Fibroblast of lung (primary cell): ENCODE results near the gene WAPL. TPM values are rescaled to one million over a fixed set of nuclear protein-coding genes. Genes with fewer than 3 reads are reported as not detected.
A peak's percentile ranks its signal among the peaks of the same experiment; 100 is the strongest.

Source experiments
- DNase-seq, 2 donors: peaks; one replicate each; pipeline versions ENCODE4 v3.0.0 to v3.0.0-alpha.2; 2010; ENCODE audit warnings: low read depth in 2 of 2
- H2AFZ ChIP-seq: 2 replicates; pipeline ENCODE4 v1.5.1; 2012; ENCODE audit warnings: low read length, control low read depth, inconsistent platforms
- H3K27ac ChIP-seq: 2 replicates; pipeline ENCODE4 v1.5.1; 2011; ENCODE audit warnings: low read length, control low read depth; ENCODE audit not compliant: insufficient read depth
- H3K27me3 ChIP-seq: 2 replicates; pipeline ENCODE4 v1.5.1; 2011; ENCODE audit warnings: mild to moderate bottlenecking, low read length; ENCODE audit not compliant: control insufficient read depth, insufficient read depth
- H3K36me3 ChIP-seq: 2 replicates; pipeline ENCODE4 v1.5.1; 2011; ENCODE audit warnings: low read length; ENCODE audit not compliant: control insufficient read depth, insufficient read depth
- H3K4me1 ChIP-seq: 2 replicates; pipeline ENCODE4 v1.5.1; 2011; ENCODE audit warnings: low read length; ENCODE audit not compliant: control insufficient read depth, insufficient read depth; ENCODE audit errors: extremely low read depth
- H3K4me2 ChIP-seq: 2 replicates; pipeline ENCODE4 v1.5.1; 2011; ENCODE audit warnings: low read length, control low read depth; ENCODE audit not compliant: insufficient read depth; ENCODE audit errors: extremely low read depth
- H3K4me3 ChIP-seq, 4 experiments: fragments of 200-600 bp in 1 of 4; sonication (generic) in 1 of 4; replicated peaks in 1 of 4; 2 replicates each; pipeline ENCODE4 v1.5.1; 2011 to 2016; ENCODE audit warnings: low read length in 4 of 4, low read depth in 3 of 4, mild to moderate bottlenecking in 3 of 4, control low read depth in 2 of 4, inconsistent platforms in 1 of 4, mixed read lengths in 1 of 4; ENCODE audit not compliant: insufficient read depth in 1 of 4; ENCODE audit errors: control extremely low read depth in 1 of 4
- H3K79me2 ChIP-seq: 2 replicates; pipeline ENCODE4 v1.5.1; 2012; ENCODE audit warnings: mild to moderate bottlenecking, low read length, inconsistent platforms; ENCODE audit not compliant: control insufficient read depth, insufficient read depth
- H3K9ac ChIP-seq: 2 replicates; pipeline ENCODE4 v1.5.1; 2011; ENCODE audit warnings: mild to moderate bottlenecking, low read length, control low read depth; ENCODE audit not compliant: insufficient read depth
- H3K9me3 ChIP-seq: 2 replicates; pipeline ENCODE4 v1.5.1; 2012; ENCODE audit warnings: low read depth, low read length; ENCODE audit not compliant: control insufficient read depth, insufficient read depth
- H4K20me1 ChIP-seq: 2 replicates; pipeline ENCODE4 v1.5.1; 2011; ENCODE audit warnings: low read length; ENCODE audit not compliant: control insufficient read depth, insufficient read depth; ENCODE audit errors: extremely low read depth
- CTCF ChIP-seq, 2 donors: IDR thresholded peaks in 1 of 2; conservative IDR thresholded peaks in 1 of 2; 1 replicate in 1 of 2; 2 replicates in 1 of 2; pipeline ENCODE4 v1.5.1; 2011 to 2012; ENCODE audit warnings: low read length in 2 of 2, control low read depth in 1 of 2, inconsistent platforms in 1 of 2, low read depth in 1 of 2, mild to moderate bottlenecking in 1 of 2
- EZH2 ChIP-seq: IDR thresholded peaks from 2 replicates; pipeline ENCODE4 v1.5.1; 2012; ENCODE audit warnings: low read length, control low read depth, mild to moderate bottlenecking; ENCODE audit errors: missing control alignments
- polyA plus RNA-seq, 2 donors: library from polyadenylated mRNA; depleted of rRNA in 1 of 2; stranded (reverse) in 1 of 2; unstranded in 1 of 2; fragments of >200 nt; gene quantifications; 2 replicates each; pipeline ENCODE4 v1.2.1, GENCODE V29; 2011 to 2012; ENCODE audit warnings: missing spikeins in 1 of 2
- total RNA-seq: library from RNA; depleted of rRNA; stranded (reverse); fragments of >200 nt; gene quantifications from 2 replicates; pipeline ENCODE4 v1.2.1, GENCODE V29; 2014

Gene WAPL
- total and polyA plus RNA-seq, 2 donors (not counting 1 experiment from before 2014, with no cell fraction given) = 24.6 to 50.4 TPM

- no peak for TF ChIP-seq EZH2
- no peak for TF ChIP-seq CTCF (conservative IDR thresholded peaks at IDR 0.05 in 1 of 2, IDR thresholded peaks at IDR 0.05 in 1 of 2; ENCODE audit: low read depth in 1 of 2, low read length in 2 of 2)
- Histone ChIP-seq H3K9ac (no peak overlapping the region), H3K9me3 (no peaks in the 10 kb centered on the region), H3K27ac (no peak overlapping the region), H3K4me1 (no peaks in the 10 kb centered on the region), H2AFZ (no peak overlapping the region), H3K4me3 (no peak overlapping the region), H3K4me2 (no peak overlapping the region), H4K20me1 (no peaks in the 10 kb centered on the region), H3K79me2 (no peaks in the 10 kb centered on the region), H3K27me3 (no peaks in the 10 kb centered on the region), H3K36me3 (peaks cover 4% of the 10 kb centered on the region)
- no peak for DNase-seq
Observed at GRCh38 chr10:86437447-86437846, 84.1 kb downstream of the WAPL start.

GRCh38 chr10:86436963-86437362, 84.6 kb downstream of the WAPL start:
- TF ChIP-seq EZH2 = no peak
- H3K36me3 ChIP-seq = peaks cover 4% of the 10 kb centered on the region

GRCh38 chr10:86434656-86435055, 86.9 kb downstream of the WAPL start:
- Histone ChIP-seq H3K36me3 (peaks cover 4% of the 10 kb centered on the region), H3K79me2 (no peaks in the 10 kb centered on the region), H3K27ac (no peak overlapping the region), H2AFZ (no peak overlapping the region), H3K9me3 (no peaks in the 10 kb centered on the region), H4K20me1 (no peaks in the 10 kb centered on the region), H3K4me2 (no peak overlapping the region), H3K27me3 (no peaks in the 10 kb centered on the region), H3K4me1 (no peaks in the 10 kb centered on the region), H3K4me3 (no peak overlapping the region), H3K9ac (no peak overlapping the region)
- no peak for TF ChIP-seq CTCF (conservative IDR thresholded peaks at IDR 0.05 in 1 of 2, IDR thresholded peaks at IDR 0.05 in 1 of 2; ENCODE audit: low read depth in 1 of 2, low read length in 2 of 2)
- no peak for TF ChIP-seq EZH2
- peak in 1 of 2 donors; percentile 13 for DNase-seq

More at GRCh38 chr10:86436963-86437362, 84.6 kb downstream of the WAPL start:
- H3K79me2 ChIP-seq = no peaks in the 10 kb centered on the region
- H3K4me2 ChIP-seq = no peak overlapping the region
- H4K20me1 ChIP-seq = no peaks in the 10 kb centered on the region
- H3K4me1 ChIP-seq = no peaks in the 10 kb centered on the region
- H3K27ac ChIP-seq = no peak overlapping the region
- no peak overlapping the region for H3K4me3 ChIP-seq
- H2AFZ ChIP-seq = no peak overlapping the region
- no peaks in the 10 kb centered on the region for H3K27me3 ChIP-seq
- DNase-seq = no peak
- no peak overlapping the region for H3K9ac ChIP-seq
- no peaks in the 10 kb centered on the region for H3K9me3 ChIP-seq
